Loucy (cell line): ENCODE results near the gene ELL3.
"Not testable (repeated sequence)": the region's sequence is repeated elsewhere in the genome, so short reads cannot be mapped to it uniquely, and the experiment has no call there.

Experiments used
- H2AFZ ChIP-seq: fragments of 200-600 bp; sonication (generic); 2 replicates; pipeline ENCODE4 v1.6.0; 2016; ENCODE audit warnings: antibody characterized with exemption, mild to moderate bottlenecking, low read length, moderate library complexity
- H3F3A ChIP-seq: fragments of 200-600 bp; 2 replicates; pipeline ENCODE4 v1.6.0; 2016; ENCODE audit warnings: antibody characterized with exemption, low read depth, mild to moderate bottlenecking
- H3K27me3 ChIP-seq: fragments of 200-600 bp; sonication (generic); 2 replicates; pipeline ENCODE4 v1.6.1; 2014; ENCODE audit warnings: low read length, mild to moderate bottlenecking; ENCODE audit not compliant: insufficient read depth, poor library complexity, severe bottlenecking
- H3K36me3 ChIP-seq: fragments of 200-600 bp; sonication (generic); 2 replicates; pipeline ENCODE4 v1.6.1; 2016; ENCODE audit warnings: low read length; ENCODE audit not compliant: insufficient read depth
- H3K4me1 ChIP-seq: fragments of 200-600 bp; sonication (generic); 2 replicates; pipeline ENCODE4 v1.5.1; 2014; ENCODE audit warnings: low read length, mild to moderate bottlenecking; ENCODE audit not compliant: insufficient read depth, poor library complexity, severe bottlenecking
- H3K4me2 ChIP-seq: fragments of 200-600 bp; sonication (generic); 2 replicates; pipeline ENCODE4 v1.6.0; 2014; ENCODE audit warnings: antibody characterized with exemption, low read length, low read depth, mild to moderate bottlenecking; ENCODE audit not compliant: poor library complexity, severe bottlenecking
- H3K4me3 ChIP-seq: fragments of 200-600 bp; sonication (generic); 2 replicates; pipeline ENCODE4 v1.5.1; 2014; ENCODE audit warnings: low read length, mild to moderate bottlenecking, mixed read lengths; ENCODE audit not compliant: poor library complexity, severe bottlenecking
- H3K79me2 ChIP-seq: fragments of 200-600 bp; sonication (generic); 2 replicates; pipeline ENCODE4 v1.6.1; 2014; ENCODE audit warnings: low read length; ENCODE audit not compliant: insufficient read depth
- H3K9ac ChIP-seq: fragments of 200-600 bp; sonication (generic); 2 replicates; pipeline ENCODE4 v1.6.0; 2014; ENCODE audit warnings: mild to moderate bottlenecking, low read depth, low read length, moderate library complexity; ENCODE audit not compliant: poor library complexity, severe bottlenecking
- H3K9me2 ChIP-seq: fragments of 200-600 bp; sonication (generic); replicated peaks from 2 replicates; pipeline ENCODE4 v1.6.1; 2016; ENCODE audit warnings: low read depth, low read length, mixed read lengths
- H3K9me3 ChIP-seq: fragments of 200-600 bp; sonication (generic); 2 replicates; pipeline ENCODE4 v1.6.1; 2014; ENCODE audit warnings: mild to moderate bottlenecking, antibody characterized with exemption, low read length, low read depth; ENCODE audit not compliant: insufficient read depth
- H4K20me1 ChIP-seq: fragments of 200-600 bp; sonication (generic); 2 replicates; pipeline ENCODE4 v1.6.0; 2014; ENCODE audit warnings: antibody characterized with exemption, low read length, mild to moderate bottlenecking; ENCODE audit not compliant: insufficient read depth, poor library complexity, severe bottlenecking
- EZH2phosphoT487 ChIP-seq: fragments of 200-600 bp; IDR thresholded peaks from 2 replicates; pipeline ENCODE4 v1.6.1; 2018; ENCODE audit warnings: antibody characterized with exemption, mild to moderate bottlenecking, moderate library complexity, borderline replicate concordance
- TF ChIP-seq, protein P1 (sequence below): fragments of 200-600 bp; sonication (generic); conservative IDR thresholded peaks from 2 replicates; pipeline ENCODE4 v1.5.1; 2014; ENCODE audit warnings: mild to moderate bottlenecking, antibody characterized with exemption, low read length

Gene ELL3

DNA sequence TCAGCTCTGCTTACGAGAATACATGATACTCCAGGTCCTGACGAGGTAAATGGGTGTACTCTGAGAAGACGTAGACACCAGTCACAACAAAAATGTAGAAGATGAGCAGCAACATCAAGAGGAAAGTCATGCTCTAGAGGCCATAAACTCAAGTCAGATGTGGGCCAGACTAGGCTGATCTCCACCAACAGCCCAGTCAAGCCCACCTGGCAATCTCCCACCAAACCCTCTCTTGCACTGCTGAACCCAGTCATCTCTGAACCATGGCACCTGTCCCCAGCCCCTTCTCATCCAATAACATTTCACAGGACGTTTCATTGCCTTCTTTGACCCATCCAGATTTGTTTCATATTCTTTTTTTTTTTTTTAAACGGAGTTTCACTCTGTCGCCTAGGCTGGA is 41.4 kb downstream of the ELL3 start:
- no peak for TF ChIP-seq EZH2phosphoT487
- TF ChIP-seq, protein P1, sequence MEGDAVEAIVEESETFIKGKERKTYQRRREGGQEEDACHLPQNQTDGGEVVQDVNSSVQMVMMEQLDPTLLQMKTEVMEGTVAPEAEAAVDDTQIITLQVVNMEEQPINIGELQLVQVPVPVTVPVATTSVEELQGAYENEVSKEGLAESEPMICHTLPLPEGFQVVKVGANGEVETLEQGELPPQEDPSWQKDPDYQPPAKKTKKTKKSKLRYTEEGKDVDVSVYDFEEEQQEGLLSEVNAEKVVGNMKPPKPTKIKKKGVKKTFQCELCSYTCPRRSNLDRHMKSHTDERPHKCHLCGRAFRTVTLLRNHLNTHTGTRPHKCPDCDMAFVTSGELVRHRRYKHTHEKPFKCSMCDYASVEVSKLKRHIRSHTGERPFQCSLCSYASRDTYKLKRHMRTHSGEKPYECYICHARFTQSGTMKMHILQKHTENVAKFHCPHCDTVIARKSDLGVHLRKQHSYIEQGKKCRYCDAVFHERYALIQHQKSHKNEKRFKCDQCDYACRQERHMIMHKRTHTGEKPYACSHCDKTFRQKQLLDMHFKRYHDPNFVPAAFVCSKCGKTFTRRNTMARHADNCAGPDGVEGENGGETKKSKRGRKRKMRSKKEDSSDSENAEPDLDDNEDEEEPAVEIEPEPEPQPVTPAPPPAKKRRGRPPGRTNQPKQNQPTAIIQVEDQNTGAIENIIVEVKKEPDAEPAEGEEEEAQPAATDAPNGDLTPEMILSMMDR, result no peak
- no peaks in the 10 kb centered on the region for H3K79me2 ChIP-seq
- H2AFZ ChIP-seq, result no peak overlapping the region
- H3K36me3 ChIP-seq, result no peaks in the 10 kb centered on the region
- no peaks in the 10 kb centered on the region for H3K4me1 ChIP-seq
- no peaks in the 10 kb centered on the region for H3K27me3 ChIP-seq
- no peak overlapping the region for H3K4me2 ChIP-seq
- H3F3A ChIP-seq, result no peaks in the 10 kb centered on the region
- no peaks in the 10 kb centered on the region for H3K9me3 ChIP-seq
- no peak overlapping the region for H3K9ac ChIP-seq
- H3K9me2 ChIP-seq, result no peaks in the 10 kb centered on the region
- no peak overlapping the region for H3K4me3 ChIP-seq
- no peaks in the 10 kb centered on the region for H4K20me1 ChIP-seq

DNA sequence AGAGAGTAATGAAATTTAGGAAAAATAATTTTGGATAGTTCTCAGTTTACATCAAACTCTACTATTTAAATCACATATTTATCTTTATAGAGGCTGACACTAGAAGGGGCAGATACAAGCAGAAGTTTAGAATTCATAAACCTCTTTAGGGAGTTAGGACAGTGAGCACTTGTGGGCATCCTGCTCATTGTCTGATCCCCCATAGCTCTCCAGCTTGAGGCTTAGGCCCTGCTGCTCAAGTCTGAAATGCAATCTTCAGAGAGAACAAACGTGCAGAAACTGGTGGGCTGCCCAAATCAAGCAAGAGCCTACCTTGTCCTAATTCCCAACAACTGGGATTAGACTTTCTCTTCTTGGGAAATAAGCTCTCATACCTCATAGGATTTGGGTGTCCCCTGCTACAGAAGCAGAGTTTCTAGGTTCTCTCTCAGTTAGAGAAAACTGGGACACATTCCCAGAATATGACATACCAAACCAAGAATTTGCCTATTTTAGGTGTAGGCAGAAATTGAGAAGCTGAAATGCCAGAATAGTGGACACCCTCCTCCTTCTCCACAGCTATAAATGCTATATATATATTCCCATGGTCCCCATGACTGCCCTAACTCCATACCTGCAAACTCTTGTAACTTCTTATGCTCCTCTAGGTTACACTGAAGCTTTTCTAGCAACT is 48.6 kb downstream of the ELL3 start:
- H3K9ac ChIP-seq, H3K27me3 ChIP-seq, H3K9me2 ChIP-seq, H3K4me3 ChIP-seq, H2AFZ ChIP-seq, H3K9me3 ChIP-seq, H3F3A ChIP-seq, H3K4me1 ChIP-seq, H3K4me2 ChIP-seq, H4K20me1 ChIP-seq, H3K36me3 ChIP-seq, H3K79me2 ChIP-seq: not testable (repeated sequence)

DNA sequence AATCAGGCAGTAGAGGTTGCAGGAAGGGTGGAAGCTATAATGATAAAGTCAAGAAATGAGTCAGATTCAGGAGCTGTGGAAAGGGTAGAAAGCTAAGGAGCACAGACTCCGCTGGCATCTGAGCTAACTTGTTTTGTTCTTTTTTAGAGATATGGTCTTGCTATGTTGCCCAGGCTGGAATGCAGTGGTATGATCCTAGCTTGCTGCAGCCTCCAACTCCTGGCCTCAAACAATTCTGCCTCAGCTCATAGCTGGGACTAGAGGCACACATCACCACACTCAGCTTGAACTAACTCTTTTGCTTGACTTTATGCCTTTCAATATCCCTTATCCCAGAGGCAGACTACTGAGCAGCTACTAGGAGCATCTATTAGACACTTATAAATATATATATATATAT is 50.5 kb downstream of the ELL3 start:
- not testable (repeated sequence) for H3K27me3 ChIP-seq, H2AFZ ChIP-seq, H3K36me3 ChIP-seq, H3K9ac ChIP-seq, H3K79me2 ChIP-seq, H3K9me2 ChIP-seq, H3K4me3 ChIP-seq, H3F3A ChIP-seq, H3K9me3 ChIP-seq, H3K4me1 ChIP-seq, H3K4me2 ChIP-seq, H4K20me1 ChIP-seq

- Histone ChIP-seq H3K9ac (no peak overlapping the region), H3K36me3 (no peaks in the 10 kb centered on the region), H3K79me2 (no peaks in the 10 kb centered on the region), H3F3A (no peaks in the 10 kb centered on the region), H3K27me3 (no peaks in the 10 kb centered on the region), H3K9me2 (no peaks in the 10 kb centered on the region), H3K9me3 (no peaks in the 10 kb centered on the region), H4K20me1 (no peaks in the 10 kb centered on the region), H2AFZ (no peak overlapping the region), H3K4me1 (no peaks in the 10 kb centered on the region), H3K4me3 (no peak overlapping the region), H3K4me2 (no peak overlapping the region)
- no peak for TF ChIP-seq EZH2phosphoT487
- TF ChIP-seq, protein P1, result no peak
Observed at GRCh38 chr15:43723151-43723550, 53.6 kb downstream of the ELL3 start.
